HFFc6 (cell line): ENCODE measurements around the gene MAP2K5. TPM values are rescaled to one million over a fixed set of nuclear protein-coding genes. Genes with fewer than 3 reads are reported as not detected.

Source experiments
- DNase-seq: peaks from one replicate; pipeline ENCODE4 v3.0.0-alpha.2; 2018
- H3K27ac Mint-ChIP-seq: 2 replicates; pipeline ENCODE4 v1.8.0; 2020; ENCODE audit warnings: mild to moderate bottlenecking, mixed read lengths
- H3K27me3 Mint-ChIP-seq: 2 replicates; pipeline ENCODE4 v1.8.0; 2021; ENCODE audit warnings: mild to moderate bottlenecking, moderate library complexity, mixed read lengths; ENCODE audit not compliant: insufficient read depth
- H3K36me3 Mint-ChIP-seq: 2 replicates; pipeline ENCODE4 v1.8.0; 2021; ENCODE audit warnings: low read depth, mixed read lengths
- H3K4me1 Mint-ChIP-seq: 2 replicates; pipeline ENCODE4 v1.8.0; 2020; ENCODE audit warnings: low read depth, mixed read lengths
- H3K4me3 Mint-ChIP-seq: 2 replicates; pipeline ENCODE4 v1.8.0; 2020; ENCODE audit warnings: mild to moderate bottlenecking, moderate library complexity, mixed read lengths
- H3K9me3 Mint-ChIP-seq: 2 replicates; pipeline ENCODE4 v1.8.0; 2020; ENCODE audit warnings: mild to moderate bottlenecking, mixed read lengths
- total RNA-seq, 6 experiments: library from RNA; stranded (reverse); fragmentation: NEBNext Ultra II Directional; extraction: Animal tissue kit (Norgen Biotek cat#: 25700); gene quantifications; 2 replicates in 1 of 6; 3 replicates in 5 of 6; pipeline ENCODE4 v1.2.3, GENCODE V29; 2021
- TF ChIP-seq, protein P1 (sequence below): fragments of 200-600 bp; sonication (generic); IDR thresholded peaks from 2 replicates; pipeline ENCODE4 v1.5.0; 2021; ENCODE audit warnings: antibody characterized with exemption, mild to moderate bottlenecking

MAP2K5 gene
- total RNA-seq, 6 experiments from 2014 or later, result 10.2 to 14.3 (median 13.3) TPM

- Mint-ChIP-seq H3K4me3 (no peak overlapping the region), H3K4me1 (no peaks in the 10 kb centered on the region), H3K36me3 (no peaks in the 10 kb centered on the region), H3K27me3 (peaks cover 28% of the 10 kb centered on the region), H3K9me3 (no peaks in the 10 kb centered on the region), H3K27ac (no peak overlapping the region)
- TF ChIP-seq, protein P1, sequence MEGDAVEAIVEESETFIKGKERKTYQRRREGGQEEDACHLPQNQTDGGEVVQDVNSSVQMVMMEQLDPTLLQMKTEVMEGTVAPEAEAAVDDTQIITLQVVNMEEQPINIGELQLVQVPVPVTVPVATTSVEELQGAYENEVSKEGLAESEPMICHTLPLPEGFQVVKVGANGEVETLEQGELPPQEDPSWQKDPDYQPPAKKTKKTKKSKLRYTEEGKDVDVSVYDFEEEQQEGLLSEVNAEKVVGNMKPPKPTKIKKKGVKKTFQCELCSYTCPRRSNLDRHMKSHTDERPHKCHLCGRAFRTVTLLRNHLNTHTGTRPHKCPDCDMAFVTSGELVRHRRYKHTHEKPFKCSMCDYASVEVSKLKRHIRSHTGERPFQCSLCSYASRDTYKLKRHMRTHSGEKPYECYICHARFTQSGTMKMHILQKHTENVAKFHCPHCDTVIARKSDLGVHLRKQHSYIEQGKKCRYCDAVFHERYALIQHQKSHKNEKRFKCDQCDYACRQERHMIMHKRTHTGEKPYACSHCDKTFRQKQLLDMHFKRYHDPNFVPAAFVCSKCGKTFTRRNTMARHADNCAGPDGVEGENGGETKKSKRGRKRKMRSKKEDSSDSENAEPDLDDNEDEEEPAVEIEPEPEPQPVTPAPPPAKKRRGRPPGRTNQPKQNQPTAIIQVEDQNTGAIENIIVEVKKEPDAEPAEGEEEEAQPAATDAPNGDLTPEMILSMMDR, result no peak
- DNase-seq, result no peak
Observed at GRCh38 chr15:67815036-67815592, 272.6 kb downstream of the MAP2K5 start.

DNA sequence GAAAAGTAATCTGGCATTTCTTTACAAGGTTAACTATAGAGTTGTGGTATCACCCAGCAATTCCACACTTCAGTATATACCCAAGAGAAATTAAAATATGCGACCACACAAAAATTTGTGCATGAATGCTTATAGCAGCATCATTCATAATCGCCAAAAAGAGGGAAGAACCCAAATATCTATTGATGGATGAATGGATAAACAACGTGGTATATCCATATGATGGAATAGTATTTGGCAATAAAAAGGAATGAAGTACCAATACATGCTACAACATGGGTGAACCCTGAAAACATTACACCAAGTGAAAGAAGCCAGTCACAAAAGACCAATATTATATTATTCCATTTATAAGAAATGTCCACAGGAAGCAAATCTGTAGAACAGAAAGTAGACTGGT is 274.2 kb downstream of the MAP2K5 start:
- Mint-ChIP-seq H3K4me3 (no peak overlapping the region), H3K27ac (no peak overlapping the region), H3K27me3 (peaks cover 44% of the 10 kb centered on the region), H3K4me1 (no peaks in the 10 kb centered on the region), H3K9me3 (no peaks in the 10 kb centered on the region), H3K36me3 (no peaks in the 10 kb centered on the region)
- TF ChIP-seq, protein P1, result no peak
- no peak for DNase-seq

DNA sequence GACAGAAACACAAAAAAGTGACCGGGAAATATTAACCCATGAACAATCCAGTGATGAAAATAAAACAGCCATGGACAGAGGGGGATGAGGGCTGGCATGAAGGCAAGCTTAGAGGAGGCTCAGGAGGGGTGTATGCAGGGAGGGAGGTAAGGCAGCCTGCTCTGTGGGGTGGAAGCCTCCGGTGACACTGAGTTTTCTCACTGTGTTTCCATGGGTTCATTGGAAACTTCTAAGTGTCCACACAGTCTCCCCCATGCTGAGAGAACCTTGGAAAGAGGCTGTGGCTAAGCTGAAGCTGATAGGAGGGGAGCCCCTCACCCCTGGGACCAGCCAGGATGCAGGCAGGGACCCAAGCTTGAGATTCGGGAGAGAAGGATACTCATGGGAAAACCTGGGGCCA is 276.0 kb downstream of the MAP2K5 start:
- no peaks in the 10 kb centered on the region for H3K4me1 Mint-ChIP-seq
- no peaks in the 10 kb centered on the region; the same call in 1 of the 2 replicates for H3K9me3 Mint-ChIP-seq
- no peak for DNase-seq
- H3K27me3 Mint-ChIP-seq, result peaks cover 53% of the 10 kb centered on the region
- no peak overlapping the region for H3K4me3 Mint-ChIP-seq
- H3K36me3 Mint-ChIP-seq, result no peaks in the 10 kb centered on the region
- no peak overlapping the region for H3K27ac Mint-ChIP-seq
- TF ChIP-seq, protein P1, result no peak

DNA sequence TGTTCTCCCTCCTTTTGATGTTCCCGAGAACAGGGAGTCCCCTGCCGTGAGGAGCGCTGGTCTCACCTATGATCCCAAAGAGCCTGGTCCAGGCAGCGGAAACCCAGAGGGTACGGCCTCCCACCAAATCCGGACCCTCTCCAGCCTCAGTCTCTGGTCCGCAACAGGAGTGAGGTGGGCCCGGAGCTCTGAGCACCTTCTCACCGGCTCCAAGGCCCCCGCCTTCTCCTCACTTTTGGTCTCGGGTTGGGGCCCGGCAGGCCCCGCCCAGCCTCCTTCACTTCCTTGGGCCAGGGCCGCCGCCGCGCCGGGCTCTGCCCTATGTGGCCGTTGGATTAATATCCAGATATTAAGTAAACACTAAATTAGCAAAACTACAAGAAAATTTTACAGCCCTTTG is 277.1 kb downstream of the MAP2K5 start:
- Mint-ChIP-seq H3K27ac (no peak overlapping the region), H3K4me3 (no peak overlapping the region), H3K9me3 (no peaks in the 10 kb centered on the region; the same call in 1 of the 2 replicates), H3K27me3 (peaks cover 62% of the 10 kb centered on the region), H3K36me3 (peaks cover 5% of the 10 kb centered on the region; the same call in 1 of the 2 replicates), H3K4me1 (0 out of 2 replicates have a peak, but pooled peaks cover 7% of the 10 kb centered on the region)
- TF ChIP-seq, protein P1, result no peak
- DNase-seq, result no peak

DNA sequence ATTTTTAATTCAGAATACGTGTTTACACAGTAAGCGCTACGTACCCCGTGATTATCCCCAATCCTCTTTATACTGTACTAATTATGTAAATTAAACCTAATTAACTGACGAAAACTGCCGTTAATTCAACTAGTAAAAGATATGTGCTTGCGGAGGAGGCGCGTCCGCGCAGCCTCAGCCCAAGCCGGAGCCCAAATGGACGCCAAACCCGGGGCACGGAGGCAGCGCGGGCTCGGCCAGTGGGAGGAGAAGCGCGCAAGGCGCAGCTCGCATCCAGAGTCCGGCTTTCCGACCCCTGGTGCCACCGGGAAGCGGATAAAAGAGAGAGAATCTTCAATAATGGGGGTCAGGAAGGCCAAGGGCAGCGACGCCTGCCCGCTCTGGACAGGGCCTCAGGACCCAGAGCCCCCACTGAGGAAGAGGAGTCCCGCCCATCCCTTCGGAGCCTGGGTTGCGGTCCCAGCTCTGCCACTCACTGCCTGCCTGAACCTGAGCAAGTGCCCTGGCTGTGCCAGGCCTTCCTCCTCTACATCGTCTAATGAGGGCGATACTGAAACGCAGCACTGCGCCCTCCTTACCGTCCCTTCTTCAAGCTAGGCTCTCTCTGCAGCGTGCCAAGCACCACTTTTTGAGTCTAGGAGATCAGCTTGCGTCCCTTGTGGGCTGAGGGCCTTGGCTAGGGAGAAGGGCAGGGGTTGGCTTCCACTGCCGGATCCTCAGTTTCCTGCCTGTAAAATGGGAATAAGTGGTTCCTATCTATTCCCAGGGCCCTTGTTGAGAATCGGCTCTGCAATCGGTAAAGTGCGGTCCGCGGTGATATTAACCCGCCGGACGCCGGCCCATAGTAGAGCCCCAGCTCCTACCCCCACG is 277.9 kb downstream of the MAP2K5 start:
- Mint-ChIP-seq H3K9me3 (no peaks in the 10 kb centered on the region; the same call in 1 of the 2 replicates), H3K27ac (no peak overlapping the region), H3K4me3 (no peak overlapping the region), H3K4me1 (0 out of 2 replicates have a peak, but pooled peaks cover 7% of the 10 kb centered on the region), H3K36me3 (peaks cover 5% of the 10 kb centered on the region; the same call in 1 of the 2 replicates), H3K27me3 (peaks cover 64% of the 10 kb centered on the region)
- TF ChIP-seq, protein P1, result no peak
- DNase-seq, result no peak
